Body of pancreas (tissue), 4 donors: Measurements from ENCODE around the gene MAN2A1. TPM values are rescaled to one million over a fixed set of nuclear protein-coding genes. Genes with fewer than 3 reads are reported as not detected.
"Not testable (repeated sequence)": the region's sequence is repeated elsewhere in the genome, so short reads cannot be mapped to it uniquely, and the experiment has no call there.

Source experiments
- ATAC-seq: fragments of 150-250 bp; one replicate; pipeline ENCODE4 v1.9.1; 2016
- DNase-seq, 4 donors: peaks; one replicate each; pipeline ENCODE4 v3.0.0-alpha.2; 2019
- H3K27ac ChIP-seq, 4 donors: fragments of 200-600 bp; sonication (generic); 1 replicate in 3 of 4; 2 replicates in 1 of 4; pipeline versions ENCODE4 v1.5.1 to v1.6.1; 2016 to 2019; ENCODE audit warnings: mild to moderate bottlenecking in 1 of 4, mixed read lengths in 1 of 4, moderate library complexity in 1 of 4
- H3K27me3 ChIP-seq, 2 donors: fragments of 200-600 bp; sonication (generic); one replicate each; pipeline ENCODE4 v1.6.0; 2016; ENCODE audit warnings: mild to moderate bottlenecking in 1 of 2
- H3K36me3 ChIP-seq, 2 donors: fragments of 200-600 bp; sonication (generic); replicated peaks in 1 of 2; 2 replicates each; pipeline ENCODE4 v1.5.1; 2016; ENCODE audit warnings: low read depth in 2 of 2; ENCODE audit not compliant: insufficient read depth in 1 of 2
- H3K4me1 ChIP-seq: fragments of 200-600 bp; sonication (generic); one replicate; pipeline ENCODE4 v1.6.0; 2016
- H3K4me3 ChIP-seq, 2 donors: fragments of 200-600 bp; sonication (generic); 1 replicate in 1 of 2; 2 replicates in 1 of 2; pipeline ENCODE4 v1.5.1; 2016 to 2019
- H3K9me3 ChIP-seq, 3 donors: fragments of 200-600 bp; sonication (generic); 1 replicate in 2 of 3; 2 replicates in 1 of 3; pipeline ENCODE4 v1.5.1; 2016
- POLR2A ChIP-seq, 3 donors: fragments of 450-650 bp; IDR thresholded peaks; one replicate each; pipeline ENCODE4 v1.6.1; 2016; ENCODE audit warnings: antibody characterized with exemption in 3 of 3, mild to moderate bottlenecking in 2 of 3
- WGBS, 2 donors: methylation state at CpG; one replicate each; pipeline ENCODE4 v1.1.5; 2017; 5-methylcytosine and 5-hydroxymethylcytosine counted together
- intact Hi-C: fragments of 100-400 bp; cut with DNase I; formaldehyde crosslinking; loops from one replicate; pipeline ENCODE4 v1.15.1; 2023
- total RNA-seq, 2 donors: library from RNA; depleted of rRNA; stranded (reverse); fragments of >200 nt; gene quantifications; one replicate each; pipeline ENCODE4 v1.1.0, GENCODE V29; 2016
- TF ChIP-seq, protein P1 (sequence below), 7 experiments: fragments of 450-650 bp in 4 of 7; fragments of 200-600 bp in 3 of 7; sonication (generic) in 3 of 7; IDR thresholded peaks; one replicate each; pipeline ENCODE4 v1.5.1; 2016 to 2019; ENCODE audit warnings: antibody characterized with exemption in 7 of 7

MAN2A1 gene
- total RNA-seq, 2 donors from 2014 or later = 43.8 to 61.7 TPM

DNA sequence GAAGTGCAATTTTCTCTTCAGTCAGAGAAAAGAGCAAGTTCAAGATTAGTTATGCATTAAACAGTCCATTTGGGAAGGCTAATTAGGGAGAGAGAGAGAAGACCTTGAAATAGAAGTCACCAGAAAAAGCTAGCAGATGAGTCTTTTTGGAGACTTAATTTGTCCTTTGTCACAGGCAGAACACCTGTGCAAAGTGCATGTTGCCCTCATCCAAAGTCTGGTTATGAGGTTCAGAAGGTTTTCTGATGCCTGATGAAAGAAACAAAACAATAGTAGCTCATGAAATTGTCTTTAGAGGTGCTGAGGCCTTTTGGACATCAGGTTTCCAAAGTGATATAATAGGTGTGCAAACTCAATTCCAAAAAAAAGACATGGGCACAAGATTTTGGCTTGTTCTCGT, 199.3 kb downstream of the MAN2A1 start:
- DNase-seq (no peak), ATAC-seq (no peak)
- TF ChIP-seq, protein P1, sequence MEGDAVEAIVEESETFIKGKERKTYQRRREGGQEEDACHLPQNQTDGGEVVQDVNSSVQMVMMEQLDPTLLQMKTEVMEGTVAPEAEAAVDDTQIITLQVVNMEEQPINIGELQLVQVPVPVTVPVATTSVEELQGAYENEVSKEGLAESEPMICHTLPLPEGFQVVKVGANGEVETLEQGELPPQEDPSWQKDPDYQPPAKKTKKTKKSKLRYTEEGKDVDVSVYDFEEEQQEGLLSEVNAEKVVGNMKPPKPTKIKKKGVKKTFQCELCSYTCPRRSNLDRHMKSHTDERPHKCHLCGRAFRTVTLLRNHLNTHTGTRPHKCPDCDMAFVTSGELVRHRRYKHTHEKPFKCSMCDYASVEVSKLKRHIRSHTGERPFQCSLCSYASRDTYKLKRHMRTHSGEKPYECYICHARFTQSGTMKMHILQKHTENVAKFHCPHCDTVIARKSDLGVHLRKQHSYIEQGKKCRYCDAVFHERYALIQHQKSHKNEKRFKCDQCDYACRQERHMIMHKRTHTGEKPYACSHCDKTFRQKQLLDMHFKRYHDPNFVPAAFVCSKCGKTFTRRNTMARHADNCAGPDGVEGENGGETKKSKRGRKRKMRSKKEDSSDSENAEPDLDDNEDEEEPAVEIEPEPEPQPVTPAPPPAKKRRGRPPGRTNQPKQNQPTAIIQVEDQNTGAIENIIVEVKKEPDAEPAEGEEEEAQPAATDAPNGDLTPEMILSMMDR (IDR thresholded peaks at IDR 0.05) = no peak
- no peak for TF ChIP-seq POLR2A (IDR thresholded peaks at IDR 0.05)
- Histone ChIP-seq H3K4me1 (no peaks in the 10 kb centered on the region), H3K4me3 (no peak overlapping the region), H3K27ac (no peak overlapping the region), H3K36me3 (no peaks in the 10 kb centered on the region), H3K9me3 (no peaks in the 10 kb centered on the region), H3K27me3 (no peaks in the 10 kb centered on the region)
- intact Hi-C loops = no loop called here
- WGBS, 2 donors = 22 to 75% methylated on average over 1 of the region's 1 CpG

GRCh38 chr5:109893271-109893670, 203.5 kb downstream of the MAN2A1 start:
- H3K4me1 ChIP-seq, intact Hi-C loops, H3K4me3 ChIP-seq, H3K27me3 ChIP-seq, ATAC-seq, H3K9me3 ChIP-seq, DNase-seq, H3K27ac ChIP-seq, H3K36me3 ChIP-seq: not testable (repeated sequence)
- 76 to 84% methylated on average over 2 of the region's 2 CpGs for WGBS, 2 donors

GRCh38 chr5:109898269-109899162, 208.8 kb downstream of the MAN2A1 start:
- Histone ChIP-seq H3K4me3 (no peak overlapping the region), H3K36me3 (no peaks in the 10 kb centered on the region), H3K27me3 (no peaks in the 10 kb centered on the region), H3K9me3 (no peaks in the 10 kb centered on the region), H3K27ac (no peak overlapping the region), H3K4me1 (peaks cover 13% of the 10 kb centered on the region)
- intact Hi-C loops = no loop called here
- no peak for ATAC-seq
- TF ChIP-seq, protein P1 (IDR thresholded peaks at IDR 0.05) = no peak
- no peak for TF ChIP-seq POLR2A (IDR thresholded peaks at IDR 0.05)
- DNase-seq = no peak
- 73 to 78% methylated on average over 9 of the region's 9 CpGs for WGBS, 2 donors

DNA sequence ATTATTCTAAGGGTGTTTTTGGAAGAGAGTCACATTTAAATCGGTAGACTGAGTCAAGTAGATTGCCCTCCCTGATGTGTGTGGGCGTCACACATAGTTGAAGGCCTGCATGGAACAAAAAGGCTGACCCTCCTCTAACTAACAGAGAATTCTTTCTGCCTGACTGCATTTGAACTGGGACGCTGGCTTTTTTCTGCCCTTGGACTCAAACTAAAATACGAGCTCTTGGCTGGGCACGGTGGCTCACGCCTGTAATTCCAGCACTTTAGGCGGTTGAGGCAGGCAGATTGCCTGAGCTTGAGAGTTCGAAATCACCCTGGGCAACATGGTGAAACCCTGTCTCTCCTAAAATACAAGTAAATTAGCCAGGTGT, 209.4 kb downstream of the MAN2A1 start:
- no peak overlapping the region for H3K27ac ChIP-seq
- no peak for TF ChIP-seq POLR2A (IDR thresholded peaks at IDR 0.05)
- TF ChIP-seq, protein P1 (IDR thresholded peaks at IDR 0.05) = no peak
- no peaks in the 10 kb centered on the region for H3K9me3 ChIP-seq
- H3K36me3 ChIP-seq = no peaks in the 10 kb centered on the region
- DNase-seq (no peak), ATAC-seq (no peak)
- intact Hi-C loops = no loop called here
- H3K4me1 ChIP-seq = peaks cover 13% of the 10 kb centered on the region
- H3K27me3 ChIP-seq = no peaks in the 10 kb centered on the region
- 85 to 86% methylated on average over 8 of the region's 8 CpGs for WGBS, 2 donors
- H3K4me3 ChIP-seq = no peak overlapping the region

- H3K27ac ChIP-seq = no peak overlapping the region
- no peaks in the 10 kb centered on the region for H3K27me3 ChIP-seq
- DNase-seq (no peak), ATAC-seq (no peak)
- H3K36me3 ChIP-seq = no peaks in the 10 kb centered on the region
- H3K4me3 ChIP-seq = no peak overlapping the region
- H3K9me3 ChIP-seq = no peaks in the 10 kb centered on the region
- intact Hi-C loops = no loop called here
- H3K4me1 ChIP-seq = peaks cover 13% of the 10 kb centered on the region
- TF ChIP-seq POLR2A (IDR thresholded peaks at IDR 0.05) = no peak
- TF ChIP-seq, protein P1 (IDR thresholded peaks at IDR 0.05) = no peak
- 94 to 98% methylated on average over 3 of the region's 3 CpGs for WGBS, 2 donors
Measured at GRCh38 chr5:109900461-109900860, 210.7 kb downstream of the MAN2A1 start.
